Measurements from ENCODE around the gene IGFL2.
"Not testable (repeated sequence)": the region's sequence is repeated elsewhere in the genome, so short reads cannot be mapped to it uniquely, and the experiment has no call there.

IGFL2 gene

DNA sequence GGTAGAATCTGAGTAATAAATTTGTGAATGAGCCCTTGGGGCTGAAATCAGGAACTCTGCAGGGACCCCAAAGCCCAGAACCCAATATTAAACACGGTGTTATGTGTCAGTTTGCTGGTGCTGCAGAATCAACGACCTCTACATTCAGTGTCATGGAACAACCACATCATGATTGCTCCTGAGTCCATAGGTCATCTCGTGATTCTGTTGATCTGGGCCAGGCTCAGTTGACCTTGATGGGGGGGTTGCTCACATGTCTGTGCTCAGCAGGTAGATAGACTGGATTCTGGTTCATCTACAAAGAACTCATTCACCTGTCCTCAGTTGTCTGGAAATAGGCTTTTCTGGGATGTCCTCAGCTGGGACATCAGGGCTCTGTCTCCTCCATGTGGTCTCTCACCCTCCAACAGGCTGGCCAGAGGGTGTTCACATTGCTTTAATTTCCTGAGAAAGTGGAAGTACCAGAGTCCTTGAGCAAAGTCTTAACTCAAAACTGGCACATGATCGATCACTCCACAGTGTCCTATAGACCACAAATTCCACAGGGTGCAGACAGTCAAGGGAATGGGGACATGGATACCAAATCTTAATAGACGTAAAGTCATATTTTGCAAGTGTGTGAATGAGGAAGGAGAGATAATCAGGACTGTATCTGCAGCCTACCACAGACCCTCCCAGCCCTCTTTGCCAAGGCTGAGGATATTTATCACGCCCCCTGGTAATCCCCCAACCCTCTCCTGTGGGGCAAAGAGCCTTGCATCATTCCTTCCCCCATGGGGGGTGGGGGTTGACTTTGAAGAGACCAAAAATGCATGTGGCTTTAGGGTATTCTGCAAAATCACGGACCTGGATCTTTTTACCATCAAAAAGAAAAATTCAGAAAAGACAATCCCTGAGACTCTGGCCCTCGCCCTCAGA is 42.2 kb downstream of the IGFL2 start:
- no peak for DNase-seq (ENCODE audit: low read depth)

DNA sequence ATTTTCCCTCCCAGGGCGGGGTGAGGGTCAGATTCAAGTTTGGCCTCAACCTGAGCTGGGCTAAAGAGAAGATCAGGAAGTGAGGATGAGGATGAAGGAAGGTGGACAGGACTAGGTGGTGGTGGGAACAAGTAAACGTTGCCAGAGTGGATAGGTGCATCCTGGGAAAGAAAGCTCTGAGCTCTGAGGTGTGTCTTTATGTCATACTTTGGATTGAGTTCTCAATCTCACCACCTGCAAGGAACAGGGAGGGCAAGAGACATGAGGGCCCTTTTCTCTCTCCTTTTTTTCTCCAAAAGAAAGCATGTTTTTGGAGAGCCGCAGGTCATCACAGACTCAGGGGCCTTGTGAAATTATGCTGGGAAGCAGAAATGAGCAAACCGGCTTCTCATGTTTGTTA is 43.3 kb downstream of the IGFL2 start:
- no peak for DNase-seq (ENCODE audit: low read depth)

DNA sequence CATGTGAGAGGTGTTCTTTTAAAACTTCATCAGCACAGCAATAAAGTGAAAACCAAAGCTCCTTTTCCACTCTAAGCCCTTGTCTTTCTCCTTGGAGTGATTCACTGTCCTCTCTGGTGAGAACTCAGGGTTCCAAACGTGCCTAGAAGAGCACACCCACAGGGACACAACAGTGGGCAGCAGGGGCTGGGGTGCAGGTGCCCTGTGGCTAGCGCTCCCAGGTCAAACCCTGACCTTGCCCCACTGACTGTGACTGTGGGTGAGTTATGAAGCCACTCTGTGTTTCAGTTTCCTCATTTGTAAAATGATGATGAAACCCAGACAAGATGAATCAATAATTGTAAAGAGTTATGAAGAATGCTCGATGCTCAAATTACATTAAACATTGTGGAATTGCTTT is 43.9 kb downstream of the IGFL2 start:
- DNase-seq (ENCODE audit: low read depth), result no peak

DNA sequence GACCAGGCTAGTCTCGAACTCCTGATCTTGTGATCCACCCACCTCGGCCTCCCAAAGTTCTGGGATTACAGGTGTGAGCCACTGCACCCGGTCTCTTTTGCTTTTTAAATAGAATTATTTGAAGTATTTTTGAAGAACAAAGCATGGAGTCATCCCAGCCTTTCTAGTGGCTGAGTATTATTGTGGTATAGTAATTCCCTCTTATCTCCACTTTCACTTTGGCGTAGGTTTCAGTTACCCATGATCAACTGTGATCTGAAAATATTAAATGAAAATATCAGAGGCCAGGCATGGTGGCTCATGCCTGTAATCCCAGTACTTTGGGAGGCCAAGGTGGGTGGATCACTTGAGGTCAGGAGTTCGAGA is 44.6 kb downstream of the IGFL2 start:
- not testable (repeated sequence) for DNase-seq (ENCODE audit: low read depth)

DNA sequence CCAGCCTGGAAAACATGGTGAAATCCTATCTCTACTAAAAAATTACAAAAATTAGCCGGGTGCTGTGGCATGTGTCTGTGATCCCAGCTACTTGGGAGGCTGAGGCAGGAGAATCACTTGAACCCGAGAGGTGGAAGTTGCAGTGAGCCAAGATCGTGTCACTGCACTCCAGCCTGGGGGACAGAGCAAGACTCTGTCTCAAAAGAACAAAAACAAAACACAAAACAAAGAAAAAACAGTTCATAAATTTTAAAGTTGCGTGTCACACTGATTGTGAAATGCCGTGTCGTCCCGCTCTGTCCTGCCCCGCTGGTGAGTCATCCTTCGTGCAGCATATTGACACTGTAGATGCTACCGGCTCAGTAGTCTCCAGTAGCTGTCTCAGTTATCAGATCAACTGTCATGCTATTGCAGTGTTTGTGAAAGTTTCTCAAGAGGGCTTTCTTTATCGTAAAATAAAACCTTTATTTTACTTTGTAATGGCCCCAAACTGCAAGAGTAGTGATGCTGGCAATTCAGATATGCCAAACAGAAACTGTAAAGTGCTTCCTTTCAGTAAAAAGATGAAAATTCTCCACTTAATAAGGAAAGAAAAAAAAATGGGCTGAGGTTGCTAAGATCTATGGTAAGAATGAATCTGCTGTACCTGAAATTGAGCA is 45.1 kb downstream of the IGFL2 start:
- DNase-seq (ENCODE audit: low read depth), result peak; percentile 72

DNA sequence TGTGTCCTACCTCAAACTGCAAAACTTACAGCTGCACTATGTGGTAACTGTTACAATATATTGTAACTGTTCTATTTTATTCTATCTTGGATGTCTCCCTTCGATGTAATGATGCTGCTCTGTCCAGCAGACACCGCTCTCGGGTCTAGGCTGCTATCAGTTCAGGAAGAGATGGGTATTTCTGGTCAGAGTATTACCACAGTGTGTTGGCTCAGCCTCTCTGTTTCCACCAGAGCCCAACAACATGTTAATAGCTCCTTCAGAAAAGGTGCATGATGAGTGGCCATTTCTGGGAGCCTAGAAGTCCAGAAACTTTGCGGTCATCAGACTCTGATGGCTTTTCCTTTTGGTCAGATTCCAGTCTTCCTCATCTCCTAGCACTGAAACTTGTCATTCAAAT is 45.6 kb downstream of the IGFL2 start:
- no peak for DNase-seq (ENCODE audit: low read depth)

DNA sequence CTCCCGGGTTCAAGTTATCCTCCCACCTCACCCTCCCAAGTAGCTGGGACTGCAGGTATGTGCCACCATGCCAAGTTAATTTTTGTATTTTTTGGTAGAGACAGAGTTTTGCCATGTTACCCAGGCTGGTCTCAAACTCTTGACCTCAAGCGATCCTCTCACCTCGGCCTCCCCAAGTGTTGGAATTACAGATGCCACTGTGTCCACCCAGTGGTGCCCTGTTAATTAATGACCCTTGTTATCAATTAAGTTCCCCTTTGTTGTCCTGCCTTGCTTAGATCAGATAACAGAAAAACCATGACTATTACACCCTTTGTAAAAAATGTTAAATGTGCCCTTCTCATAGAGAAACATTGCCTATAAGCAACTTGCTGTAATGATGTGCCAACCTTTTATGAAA is 47.1 kb downstream of the IGFL2 start:
- no peak for DNase-seq (ENCODE audit: low read depth)

DNA sequence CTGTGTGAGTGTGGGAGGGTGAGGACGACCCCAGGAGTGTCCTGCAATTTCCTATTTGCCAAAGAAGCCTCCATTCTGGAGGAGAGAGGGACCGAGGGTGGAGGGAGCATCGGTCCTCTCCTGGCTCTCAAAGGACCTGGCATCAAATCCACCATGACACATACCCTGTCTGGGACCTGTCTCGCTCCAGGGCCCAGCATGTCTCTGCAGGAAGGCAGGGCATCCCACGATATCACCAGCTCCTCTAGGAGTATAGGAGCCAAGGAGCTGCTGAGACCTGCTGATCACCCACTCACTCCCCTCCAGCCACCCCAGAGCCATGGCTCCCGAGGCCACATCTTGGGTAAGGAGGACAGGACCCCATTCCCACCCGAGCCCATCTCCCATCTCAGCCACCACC is 47.9 kb downstream of the IGFL2 start:
- DNase-seq (ENCODE audit: low read depth), result not testable (repeated sequence)

DNA sequence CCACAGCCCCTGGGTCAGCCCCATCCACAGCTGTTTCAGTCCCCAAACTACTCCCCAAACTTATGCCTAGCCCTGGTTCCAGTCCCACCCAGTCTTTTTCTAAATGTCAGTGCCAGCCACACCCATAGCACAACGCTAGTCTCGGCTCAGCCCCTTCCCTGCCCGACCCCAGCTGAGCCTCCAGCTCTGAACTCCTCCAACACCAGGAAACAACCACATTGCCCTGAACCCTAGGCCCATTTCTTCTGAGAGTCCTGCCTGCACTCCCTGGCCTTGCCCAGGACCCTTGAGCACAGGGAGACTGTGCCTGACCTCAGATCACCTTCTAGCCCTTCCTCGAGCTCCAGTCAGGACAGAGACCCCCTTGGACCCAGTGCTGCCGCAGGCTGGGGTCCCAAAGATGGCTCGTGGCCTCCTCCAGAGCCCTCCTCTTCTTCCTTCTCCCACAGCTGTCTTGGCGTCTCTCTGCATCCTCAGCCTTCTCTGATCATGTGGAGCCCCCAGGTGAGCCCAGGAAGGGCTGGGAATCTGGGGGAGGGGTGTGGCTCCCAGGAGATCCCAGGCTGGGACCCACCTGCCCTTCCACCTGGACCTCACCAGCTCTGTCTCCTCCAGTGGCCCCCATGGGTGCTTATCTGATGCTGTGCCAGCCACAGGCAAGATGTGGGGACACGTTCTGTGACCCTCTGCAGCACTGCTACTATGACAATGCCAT is 48.5 kb downstream of the IGFL2 start:
- no peak for DNase-seq (ENCODE audit: low read depth)

DNA sequence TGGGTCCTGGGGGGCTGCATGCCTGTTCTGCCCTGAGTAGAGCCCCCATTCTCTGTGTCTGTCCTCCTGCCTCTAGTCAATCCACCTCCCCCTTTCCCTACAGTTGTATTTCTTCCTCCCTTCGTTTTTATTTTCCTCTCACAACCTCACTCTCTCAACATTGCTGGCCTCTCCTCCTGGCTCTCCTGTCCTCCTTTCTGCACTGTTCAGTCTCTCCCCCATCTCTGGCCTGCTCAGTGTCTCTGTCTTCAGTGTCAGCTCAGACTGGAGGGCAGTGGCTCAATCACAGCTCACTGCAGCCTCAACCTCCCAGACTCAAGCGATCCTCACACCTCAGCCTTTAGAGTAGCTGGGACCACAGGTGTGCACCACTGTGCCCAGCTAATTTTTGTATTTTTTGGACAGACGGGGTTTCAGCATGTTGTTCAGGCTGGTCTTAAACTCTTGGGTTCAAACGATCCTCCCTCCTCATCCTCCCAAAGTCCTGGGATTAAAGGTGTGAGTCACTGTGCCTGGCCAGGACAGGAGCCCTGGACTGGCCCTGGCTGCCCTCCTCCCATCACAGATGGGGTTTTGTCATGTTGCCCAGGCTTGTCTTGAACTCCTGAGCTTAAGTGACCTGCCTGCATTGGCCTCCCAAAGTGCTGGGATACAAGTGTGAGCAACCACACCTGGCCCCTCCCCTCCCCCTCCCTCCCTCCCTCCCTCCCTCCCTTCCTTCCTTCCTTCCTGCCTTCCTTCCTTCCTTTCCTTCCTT is 49.5 kb downstream of the IGFL2 start:
- no peak for DNase-seq (ENCODE audit: low read depth)

DNA sequence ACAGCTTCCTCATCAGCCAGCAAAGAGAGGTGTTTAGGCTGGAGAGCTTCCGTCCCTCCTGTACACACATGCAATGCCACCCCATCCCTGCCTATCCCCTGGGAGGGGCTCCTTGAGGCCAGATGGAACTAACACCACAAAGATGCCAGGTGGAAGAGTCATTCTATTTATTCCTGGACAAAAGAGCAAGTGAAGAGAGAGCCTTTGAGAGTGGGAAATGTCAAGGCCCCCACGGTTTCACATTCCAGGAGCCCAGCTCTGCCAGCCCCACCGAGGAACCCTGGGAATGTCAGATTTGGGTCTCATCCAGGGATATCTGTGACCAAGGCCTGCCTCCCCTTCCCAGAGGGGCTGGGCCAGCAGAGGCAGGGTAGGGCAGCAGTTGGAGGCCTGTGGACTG is 50.7 kb downstream of the IGFL2 start:
- DNase-seq (ENCODE audit: low read depth), result no peak

DNA sequence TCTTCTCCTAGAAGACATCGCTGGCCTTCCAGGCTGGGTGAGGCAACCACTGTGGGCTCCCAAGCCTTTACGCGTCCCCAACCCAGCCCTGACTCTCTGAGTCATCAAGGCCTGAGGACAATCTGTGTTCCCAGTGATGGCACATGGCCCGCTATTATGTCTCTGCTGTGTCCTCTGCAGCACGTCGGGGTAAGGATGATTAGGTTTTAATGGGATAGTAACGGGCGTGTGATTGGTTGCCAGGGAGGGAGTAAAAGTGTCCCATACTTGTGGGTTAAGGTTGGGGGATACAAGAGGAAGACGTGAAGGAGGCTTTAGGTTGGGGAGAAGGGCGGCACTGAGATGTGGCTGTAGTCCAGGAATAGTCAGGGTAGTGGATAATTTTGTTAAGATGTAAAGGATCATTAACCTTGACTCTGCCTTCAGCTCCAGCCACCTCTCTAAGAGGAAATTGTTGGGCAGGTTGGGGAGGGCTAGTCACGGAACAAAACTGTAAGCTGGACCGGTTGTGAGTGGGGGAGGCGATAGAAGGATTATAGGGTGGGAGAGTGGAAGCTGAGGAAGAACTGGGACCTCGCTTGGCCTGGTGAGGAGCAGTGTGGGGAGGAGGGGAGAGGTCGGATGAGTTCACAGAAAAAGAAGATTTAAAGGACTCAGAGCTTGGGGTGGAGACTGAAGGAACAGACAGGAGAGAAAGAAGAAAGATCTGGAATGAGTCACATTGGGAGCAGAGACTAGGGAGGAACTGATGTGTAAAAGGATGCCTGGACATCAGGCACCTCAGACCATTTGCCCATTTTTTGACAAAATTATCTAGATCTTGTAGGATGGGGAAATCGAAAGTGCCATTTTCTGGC is 53.6 kb downstream of the IGFL2 start:
- DNase-seq (ENCODE audit: low read depth), result no peak

DNA sequence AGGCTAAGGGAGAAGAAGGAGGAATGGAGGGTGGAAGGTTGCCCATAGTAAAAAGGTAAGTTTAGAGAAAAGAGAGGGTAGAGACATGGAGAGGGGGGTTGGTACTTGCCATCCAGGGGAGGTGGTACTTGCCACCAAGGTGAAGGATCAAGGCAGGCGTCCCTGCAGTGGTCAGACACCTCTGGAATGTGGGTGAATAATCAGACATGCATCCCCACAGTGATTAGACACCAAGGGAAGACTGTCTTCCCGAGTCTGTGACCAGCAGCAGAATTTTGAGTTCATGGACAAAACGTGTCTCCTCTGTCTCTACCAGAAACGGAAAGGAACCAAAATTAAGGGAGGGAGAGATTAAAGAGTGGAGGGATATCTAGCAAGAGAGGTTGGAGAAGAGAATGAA is 54.4 kb downstream of the IGFL2 start:
- no peak for DNase-seq (ENCODE audit: low read depth)

DNA sequence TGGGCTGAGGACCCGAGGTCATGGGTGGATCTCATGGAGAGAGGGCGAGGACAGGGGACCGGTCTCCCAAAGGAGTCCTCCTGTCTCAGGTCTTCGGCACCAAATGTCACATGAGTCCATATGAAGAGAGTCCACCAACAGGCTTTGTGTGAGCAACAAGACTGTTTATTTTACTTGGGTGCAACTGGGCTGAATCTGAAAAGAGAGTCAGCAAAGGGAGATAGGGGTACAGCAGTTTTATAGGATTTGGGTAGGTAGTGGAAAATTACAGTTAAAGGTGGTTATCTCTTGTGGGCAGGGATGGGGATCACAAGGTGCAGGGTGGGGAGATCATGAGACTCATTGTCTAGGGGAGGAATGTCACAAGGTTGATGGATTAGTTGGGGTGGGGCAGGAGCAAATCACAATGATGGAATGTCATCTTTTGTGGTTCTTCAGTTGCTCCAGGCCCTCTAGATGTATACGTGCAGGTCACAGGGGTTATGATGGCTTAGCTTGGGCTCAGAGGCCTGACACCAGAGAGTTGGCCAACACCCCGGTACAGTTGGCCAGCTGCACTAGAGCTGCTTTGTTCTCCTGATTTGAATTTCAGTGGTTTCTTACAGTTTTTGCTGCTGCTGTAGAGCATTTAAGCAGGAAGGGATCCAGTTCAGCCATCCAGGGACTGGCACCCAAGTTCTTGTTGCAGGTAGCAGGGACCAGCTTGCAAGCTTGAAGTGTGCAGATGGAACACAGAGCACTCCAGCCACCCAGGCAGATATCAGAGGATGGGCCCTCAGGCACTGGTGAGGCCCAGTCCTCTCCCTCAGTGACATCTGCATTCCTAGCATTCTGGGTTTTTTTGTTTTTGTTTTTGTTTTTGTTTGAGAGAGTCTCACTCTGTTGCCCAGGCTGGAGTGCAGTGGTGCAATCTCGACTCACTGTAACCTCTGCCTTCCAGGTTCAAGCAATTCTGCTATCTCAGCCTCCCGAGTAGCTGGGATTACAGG is 55.1 kb downstream of the IGFL2 start:
- no peak for DNase-seq (ENCODE audit: low read depth)

DNA sequence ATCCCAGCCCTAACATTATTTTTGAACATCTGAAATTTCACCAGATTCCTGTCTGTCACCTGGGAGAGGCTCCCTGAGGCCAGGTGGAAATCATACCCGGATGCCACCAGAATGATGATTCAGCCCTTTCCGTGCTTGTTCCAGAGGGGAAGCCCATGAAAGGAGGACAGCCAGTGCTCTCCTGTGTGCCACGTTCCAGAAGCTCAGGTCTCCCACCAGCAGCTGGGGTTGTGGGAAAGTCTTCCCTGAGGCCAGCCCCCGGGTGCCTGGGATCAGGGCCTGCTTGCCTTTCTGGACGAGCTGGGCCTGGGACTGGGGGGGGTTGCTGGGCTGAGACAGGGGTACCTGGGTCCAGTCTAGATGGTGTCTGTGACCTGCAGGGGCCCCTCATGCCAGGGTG is 56.0 kb downstream of the IGFL2 start:
- DNase-seq (ENCODE audit: low read depth), result no peak

DNA sequence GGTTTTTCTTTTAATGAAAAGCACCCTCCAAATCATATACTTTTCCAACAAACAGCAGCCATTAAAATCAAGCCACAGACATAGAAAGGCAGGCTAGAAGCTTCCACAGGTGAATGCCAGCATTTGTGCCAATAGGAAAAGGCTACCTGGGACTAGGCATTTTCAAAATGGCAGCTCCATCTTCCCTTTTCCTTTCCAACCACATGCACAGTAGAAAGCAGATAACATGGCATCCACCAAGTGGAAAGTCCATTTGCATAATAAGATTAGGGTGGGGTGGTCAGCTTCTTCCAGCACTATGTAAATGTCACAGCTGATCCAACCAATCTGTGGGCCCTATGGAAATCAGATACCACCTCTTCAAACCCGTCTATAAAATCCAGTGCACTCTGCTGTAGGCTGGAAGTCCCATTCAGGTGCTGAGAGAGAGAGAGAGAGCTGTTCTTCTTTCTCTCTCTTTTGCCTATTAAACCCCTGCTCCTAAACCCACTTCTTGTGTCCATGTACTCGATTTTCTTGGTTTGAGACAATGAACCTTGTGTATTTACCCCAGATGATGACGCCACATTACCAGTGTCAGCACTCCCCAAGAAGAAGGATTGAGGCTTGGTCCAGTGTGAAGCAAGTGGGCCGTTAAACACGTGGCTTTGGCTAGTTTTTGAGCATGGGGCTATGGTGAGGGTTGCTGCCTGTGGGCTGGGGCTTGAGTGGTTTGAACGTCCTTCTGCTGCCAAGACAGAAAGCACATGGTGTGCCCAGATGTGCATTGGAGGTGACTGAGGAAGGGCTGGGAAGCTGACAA is 57.3 kb downstream of the IGFL2 start:
- no peak for DNase-seq (ENCODE audit: low read depth)

DNA sequence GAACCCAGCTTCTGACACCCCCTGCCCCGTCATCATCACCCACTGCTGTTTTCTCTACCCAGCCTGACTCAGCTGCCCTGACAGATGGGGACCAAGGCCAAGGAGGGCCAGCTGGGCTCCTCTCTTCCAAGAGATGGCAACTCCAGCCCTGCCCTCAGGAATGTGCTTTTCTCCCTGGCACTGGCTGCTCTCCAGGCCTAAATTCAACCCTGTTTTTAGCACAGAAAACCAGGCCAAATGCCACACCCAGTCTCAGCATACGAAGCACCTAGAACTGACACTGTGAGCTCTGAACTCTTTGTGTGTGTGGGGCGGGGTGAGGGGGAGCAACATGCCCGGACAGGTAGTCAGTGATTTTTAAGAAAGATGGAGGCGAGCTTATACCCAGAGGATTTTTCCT is 58.1 kb downstream of the IGFL2 start:
- DNase-seq (ENCODE audit: low read depth), result no peak

DNA sequence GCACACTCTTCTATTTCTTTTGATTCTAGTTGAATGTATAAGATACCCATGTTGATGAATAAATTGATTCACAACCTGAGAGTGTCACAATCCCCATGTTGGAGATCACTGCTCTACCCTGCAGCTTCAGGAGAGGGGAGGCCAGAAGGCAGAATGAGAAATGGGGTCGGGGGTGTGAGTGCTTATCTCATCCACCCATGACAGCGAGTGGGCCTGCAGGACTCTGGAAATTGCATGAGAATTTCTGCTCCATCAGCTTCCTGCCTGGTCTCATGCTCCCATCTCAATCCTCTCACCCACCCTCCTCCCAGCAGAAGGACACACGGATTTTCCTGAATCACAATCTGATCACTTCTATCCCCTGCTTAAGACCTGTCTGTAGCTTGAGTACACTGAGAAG is 58.6 kb downstream of the IGFL2 start:
- DNase-seq (ENCODE audit: low read depth), result no peak

DNA sequence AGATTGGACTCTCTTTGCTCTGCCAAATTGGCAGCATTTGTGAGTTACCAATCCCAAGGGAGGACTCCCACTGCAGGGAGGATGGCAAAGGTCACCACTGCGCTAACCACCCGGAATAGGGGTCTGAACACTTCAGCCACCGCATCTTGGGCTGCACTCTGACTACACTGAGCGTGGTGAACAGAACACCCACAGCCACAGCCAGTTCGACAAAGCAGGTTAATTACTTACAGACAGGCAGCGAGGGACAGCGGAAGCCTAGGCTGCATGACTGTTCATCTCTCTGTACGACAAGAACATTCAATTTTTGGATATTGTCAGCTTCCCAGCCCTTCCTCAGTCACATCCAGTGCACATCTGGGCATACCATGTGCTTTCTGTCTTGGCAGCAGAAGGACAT is 59.8 kb downstream of the IGFL2 start:
- DNase-seq (ENCODE audit: low read depth), result not testable (repeated sequence)
